ENCODE measurements around the gene C1orf210. TPM values are rescaled to one million over a fixed set of nuclear protein-coding genes. Genes with fewer than 3 reads are reported as not detected.

C1orf210 gene
- total RNA-seq, 1 donor from 2014 or later, result 9.9 TPM

GRCh38 chr1:43286115-43286514, 734 bp upstream of the C1orf210 start:
- peaks cover 12% of the 10 kb centered on the region for H3K4me1 Mint-ChIP-seq (ENCODE audit: unreplicated experiment)
- TF ChIP-seq CTCF (conservative IDR thresholded peaks at IDR 0.05), result no peak
- peak overlapping the region; percentile 80 for H3K27ac Mint-ChIP-seq
- H3K27me3 Mint-ChIP-seq, result peaks cover 3% of the 10 kb centered on the region
- H3K4me3 Mint-ChIP-seq, result peak overlapping the region; percentile 94
- DNase-seq (ENCODE audit: extremely low spot score, unreplicated experiment), result no peak
- H3K36me3 Mint-ChIP-seq, result no peaks in the 10 kb centered on the region
- no peaks in the 10 kb centered on the region for H3K9me3 Mint-ChIP-seq

GRCh38 chr1:43284546-43285110, 753 bp downstream of the C1orf210 start:
- Mint-ChIP-seq H3K27ac (peak overlapping the region; percentile 80), H3K36me3 (no peaks in the 10 kb centered on the region)

GRCh38 chr1:43284065-43284464, 1.3 kb downstream of the C1orf210 start:
- peaks cover 12% of the 10 kb centered on the region for H3K4me1 Mint-ChIP-seq (ENCODE audit: unreplicated experiment)
- DNase-seq (ENCODE audit: extremely low spot score, unreplicated experiment), result no peak
- peak overlapping the region; percentile 94 for H3K4me3 Mint-ChIP-seq
- H3K36me3 Mint-ChIP-seq, result no peaks in the 10 kb centered on the region
- TF ChIP-seq CTCF (conservative IDR thresholded peaks at IDR 0.05), result no peak
- H3K9me3 Mint-ChIP-seq, result no peaks in the 10 kb centered on the region
- H3K27ac Mint-ChIP-seq, result no peak overlapping the region
- H3K27me3 Mint-ChIP-seq, result peaks cover 3% of the 10 kb centered on the region

More at GRCh38 chr1:43284546-43285110, 753 bp downstream of the C1orf210 start:
- H3K27me3 Mint-ChIP-seq, result peaks cover 3% of the 10 kb centered on the region
- H3K9me3 Mint-ChIP-seq, result no peaks in the 10 kb centered on the region
- peak overlapping the region; percentile 94 for H3K4me3 Mint-ChIP-seq
- TF ChIP-seq CTCF (conservative IDR thresholded peaks at IDR 0.05), result no peak
- H3K4me1 Mint-ChIP-seq (ENCODE audit: unreplicated experiment), result peaks cover 12% of the 10 kb centered on the region
- DNase-seq (ENCODE audit: extremely low spot score, unreplicated experiment), result no peak

- Mint-ChIP-seq H3K36me3 (no peaks in the 10 kb centered on the region), H3K4me1 (ENCODE audit: unreplicated experiment) (peaks cover 12% of the 10 kb centered on the region), H3K27me3 (no peaks in the 10 kb centered on the region), H3K27ac (no peak overlapping the region), H3K4me3 (no peak overlapping the region), H3K9me3 (no peaks in the 10 kb centered on the region)
- no peak for DNase-seq (ENCODE audit: extremely low spot score, unreplicated experiment)
- TF ChIP-seq CTCF (conservative IDR thresholded peaks at IDR 0.05), result no peak
These were observed 2.9 kb downstream of the C1orf210 start for GRCh38 chr1:43282220-43283195.

GRCh38 chr1:43280692-43281091, 4.7 kb downstream of the C1orf210 start:
- Mint-ChIP-seq H3K4me1 (ENCODE audit: unreplicated experiment) (peaks cover 12% of the 10 kb centered on the region), H3K4me3 (no peak overlapping the region), H3K9me3 (no peaks in the 10 kb centered on the region), H3K36me3 (no peaks in the 10 kb centered on the region), H3K27me3 (no peaks in the 10 kb centered on the region), H3K27ac (no peak overlapping the region)
- no peak for TF ChIP-seq CTCF (conservative IDR thresholded peaks at IDR 0.05)
- no peak for DNase-seq (ENCODE audit: extremely low spot score, unreplicated experiment)

Data from type B pancreatic cell (in vitro differentiated cells).